ENCODE measurements around the gene FATE1.

DNA sequence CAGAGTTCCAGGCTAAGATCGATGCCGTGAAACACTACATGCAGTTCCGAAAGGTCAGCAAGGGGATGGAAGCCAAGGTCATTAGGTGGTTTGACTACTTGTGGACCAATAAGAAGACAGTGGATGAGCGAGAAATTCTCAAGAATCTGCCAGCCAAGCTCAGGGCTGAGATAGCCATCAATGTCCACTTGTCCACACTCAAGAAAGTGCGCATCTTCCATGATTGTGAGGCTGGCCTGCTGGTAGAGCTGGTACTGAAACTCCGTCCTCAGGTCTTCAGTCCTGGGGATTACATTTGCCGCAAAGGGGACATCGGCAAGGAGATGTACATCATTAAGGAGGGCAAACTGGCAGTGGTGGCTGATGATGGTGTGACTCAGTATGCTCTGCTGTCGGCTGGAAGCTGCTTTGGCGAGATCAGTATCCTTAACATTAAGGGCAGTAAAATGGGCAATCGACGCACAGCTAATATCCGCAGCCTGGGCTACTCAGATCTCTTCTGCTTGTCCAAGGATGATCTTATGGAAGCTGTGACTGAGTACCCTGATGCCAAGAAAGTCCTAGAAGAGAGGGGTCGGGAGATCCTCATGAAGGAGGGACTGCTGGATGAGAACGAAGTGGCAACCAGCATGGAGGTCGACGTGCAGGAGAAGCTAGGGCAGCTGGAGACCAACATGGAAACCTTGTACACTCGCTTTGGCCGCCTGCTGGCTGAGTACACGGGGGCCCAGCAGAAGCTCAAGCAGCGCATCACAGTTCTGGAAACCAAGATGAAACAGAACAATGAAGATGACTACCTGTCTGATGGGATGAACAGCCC, 28.0 kb downstream of the FATE1 start:
- TF ChIP-seq YY1 (tag by site-specific recombination; IDR thresholded peaks at IDR 0.05) (no peak), ZBTB1 (tag by site-specific recombination; IDR thresholded peaks at IDR 0.05) (no peak), ZNF670 (tag by site-specific recombination; IDR thresholded peaks at IDR 0.05; ENCODE audit: low read depth) (no peak), ZNF214 (tag by site-specific recombination; IDR thresholded peaks at IDR 0.05; ENCODE audit: borderline replicate concordance) (no peak), ZNF211 (tag by site-specific recombination; IDR thresholded peaks at IDR 0.05; ENCODE audit: low read depth) (no peak), ZNF292 (tag by site-specific recombination; IDR thresholded peaks at IDR 0.05; ENCODE audit: borderline replicate concordance, low read depth) (no peak), ZNF561 (tag by site-specific recombination; IDR thresholded peaks at IDR 0.05; ENCODE audit: borderline replicate concordance) (no peak), ZNF654 (tag by site-specific recombination; IDR thresholded peaks at IDR 0.05; ENCODE audit: low read depth) (no peak), ZNF341 (tag by site-specific recombination; IDR thresholded peaks at IDR 0.05; ENCODE audit: low read depth) (no peak), ZNF777 (tag by site-specific recombination; IDR thresholded peaks at IDR 0.05; ENCODE audit: borderline replicate concordance) (no peak)
- TF ChIP-seq, protein P1, sequence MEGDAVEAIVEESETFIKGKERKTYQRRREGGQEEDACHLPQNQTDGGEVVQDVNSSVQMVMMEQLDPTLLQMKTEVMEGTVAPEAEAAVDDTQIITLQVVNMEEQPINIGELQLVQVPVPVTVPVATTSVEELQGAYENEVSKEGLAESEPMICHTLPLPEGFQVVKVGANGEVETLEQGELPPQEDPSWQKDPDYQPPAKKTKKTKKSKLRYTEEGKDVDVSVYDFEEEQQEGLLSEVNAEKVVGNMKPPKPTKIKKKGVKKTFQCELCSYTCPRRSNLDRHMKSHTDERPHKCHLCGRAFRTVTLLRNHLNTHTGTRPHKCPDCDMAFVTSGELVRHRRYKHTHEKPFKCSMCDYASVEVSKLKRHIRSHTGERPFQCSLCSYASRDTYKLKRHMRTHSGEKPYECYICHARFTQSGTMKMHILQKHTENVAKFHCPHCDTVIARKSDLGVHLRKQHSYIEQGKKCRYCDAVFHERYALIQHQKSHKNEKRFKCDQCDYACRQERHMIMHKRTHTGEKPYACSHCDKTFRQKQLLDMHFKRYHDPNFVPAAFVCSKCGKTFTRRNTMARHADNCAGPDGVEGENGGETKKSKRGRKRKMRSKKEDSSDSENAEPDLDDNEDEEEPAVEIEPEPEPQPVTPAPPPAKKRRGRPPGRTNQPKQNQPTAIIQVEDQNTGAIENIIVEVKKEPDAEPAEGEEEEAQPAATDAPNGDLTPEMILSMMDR (tag by site-specific recombination; IDR thresholded peaks at IDR 0.05) = no peak
- TF ChIP-seq, protein P2, sequence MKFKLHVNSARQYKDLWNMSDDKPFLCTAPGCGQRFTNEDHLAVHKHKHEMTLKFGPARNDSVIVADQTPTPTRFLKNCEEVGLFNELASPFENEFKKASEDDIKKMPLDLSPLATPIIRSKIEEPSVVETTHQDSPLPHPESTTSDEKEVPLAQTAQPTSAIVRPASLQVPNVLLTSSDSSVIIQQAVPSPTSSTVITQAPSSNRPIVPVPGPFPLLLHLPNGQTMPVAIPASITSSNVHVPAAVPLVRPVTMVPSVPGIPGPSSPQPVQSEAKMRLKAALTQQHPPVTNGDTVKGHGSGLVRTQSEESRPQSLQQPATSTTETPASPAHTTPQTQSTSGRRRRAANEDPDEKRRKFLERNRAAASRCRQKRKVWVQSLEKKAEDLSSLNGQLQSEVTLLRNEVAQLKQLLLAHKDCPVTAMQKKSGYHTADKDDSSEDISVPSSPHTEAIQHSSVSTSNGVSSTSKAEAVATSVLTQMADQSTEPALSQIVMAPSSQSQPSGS (tag by site-specific recombination; IDR thresholded peaks at IDR 0.05; ENCODE audit: low read depth) = no peak
- TF ChIP-seq, protein P3, sequence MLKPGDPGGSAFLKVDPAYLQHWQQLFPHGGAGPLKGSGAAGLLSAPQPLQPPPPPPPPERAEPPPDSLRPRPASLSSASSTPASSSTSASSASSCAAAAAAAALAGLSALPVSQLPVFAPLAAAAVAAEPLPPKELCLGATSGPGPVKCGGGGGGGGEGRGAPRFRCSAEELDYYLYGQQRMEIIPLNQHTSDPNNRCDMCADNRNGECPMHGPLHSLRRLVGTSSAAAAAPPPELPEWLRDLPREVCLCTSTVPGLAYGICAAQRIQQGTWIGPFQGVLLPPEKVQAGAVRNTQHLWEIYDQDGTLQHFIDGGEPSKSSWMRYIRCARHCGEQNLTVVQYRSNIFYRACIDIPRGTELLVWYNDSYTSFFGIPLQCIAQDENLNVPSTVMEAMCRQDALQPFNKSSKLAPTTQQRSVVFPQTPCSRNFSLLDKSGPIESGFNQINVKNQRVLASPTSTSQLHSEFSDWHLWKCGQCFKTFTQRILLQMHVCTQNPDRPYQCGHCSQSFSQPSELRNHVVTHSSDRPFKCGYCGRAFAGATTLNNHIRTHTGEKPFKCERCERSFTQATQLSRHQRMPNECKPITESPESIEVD (tag by site-specific recombination; IDR thresholded peaks at IDR 0.05) = no peak
- TF ChIP-seq, protein P4, sequence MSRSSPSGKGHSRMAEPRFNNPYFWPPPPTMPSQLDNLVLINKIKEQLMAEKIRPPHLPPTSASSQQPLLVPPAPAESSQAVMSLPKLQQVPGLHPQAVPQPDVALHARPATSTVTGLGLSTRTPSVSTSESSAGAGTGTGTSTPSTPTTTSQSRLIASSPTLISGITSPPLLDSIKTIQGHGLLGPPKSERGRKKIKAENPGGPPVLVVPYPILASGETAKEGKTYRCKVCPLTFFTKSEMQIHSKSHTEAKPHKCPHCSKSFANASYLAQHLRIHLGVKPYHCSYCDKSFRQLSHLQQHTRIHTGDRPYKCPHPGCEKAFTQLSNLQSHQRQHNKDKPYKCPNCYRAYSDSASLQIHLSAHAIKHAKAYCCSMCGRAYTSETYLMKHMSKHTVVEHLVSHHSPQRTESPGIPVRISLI (tag by site-specific recombination; IDR thresholded peaks at IDR 0.05) = no peak
